Karpas-422 (cell line): Measurements from ENCODE around the gene NTSR1. TPM values are rescaled to one million over a fixed set of nuclear protein-coding genes. Genes with fewer than 3 reads are reported as not detected.
A peak's percentile ranks its signal among the peaks of the same experiment; 100 is the strongest.

Experiments
- DNase-seq: peaks from one replicate; pipeline ENCODE4 v3.0.0-alpha.2; 2015
- H2AFZ ChIP-seq: fragments of 200-600 bp; sonication (generic); 2 replicates; pipeline ENCODE4 v1.6.1; 2014; ENCODE audit warnings: antibody characterized with exemption, low read length, mixed read lengths
- H3K27ac ChIP-seq: fragments of 200-600 bp; sonication (generic); 2 replicates; pipeline ENCODE4 v1.5.1; 2014; ENCODE audit warnings: mild to moderate bottlenecking, low read length, moderate library complexity
- H3K27me3 ChIP-seq: fragments of 200-600 bp; sonication (generic); 2 replicates; pipeline ENCODE4 v1.6.1; 2014; ENCODE audit warnings: low read length, mixed read lengths
- H3K36me3 ChIP-seq: fragments of 200-600 bp; sonication (generic); 2 replicates; pipeline ENCODE4 v1.6.1; 2014; ENCODE audit warnings: low read length, mixed read lengths; ENCODE audit not compliant: insufficient read depth
- H3K4me1 ChIP-seq: fragments of 200-600 bp; sonication (generic); 2 replicates; pipeline ENCODE4 v1.6.1; 2014; ENCODE audit warnings: mild to moderate bottlenecking, low read length, mixed read lengths
- H3K4me2 ChIP-seq: fragments of 200-600 bp; sonication (generic); 2 replicates; pipeline ENCODE4 v1.6.1; 2014; ENCODE audit warnings: low read length, low read depth, mild to moderate bottlenecking; ENCODE audit not compliant: poor library complexity, severe bottlenecking
- H3K4me3 ChIP-seq: fragments of 200-600 bp; sonication (generic); 2 replicates; pipeline ENCODE4 v1.5.1; 2014; ENCODE audit warnings: mild to moderate bottlenecking, antibody characterized with exemption, low read length, mixed read lengths
- H3K79me2 ChIP-seq: fragments of 200-600 bp; sonication (generic); 2 replicates; pipeline ENCODE4 v1.6.1; 2014; ENCODE audit warnings: mild to moderate bottlenecking, low read length, mixed read lengths
- H3K9ac ChIP-seq: fragments of 200-600 bp; sonication (generic); 2 replicates; pipeline ENCODE4 v1.6.0; 2014; ENCODE audit warnings: low read length
- H3K9me2 ChIP-seq: fragments of 200-600 bp; sonication (generic), shearing (Covaris generic); replicated peaks from 2 replicates; pipeline ENCODE4 v1.6.0; 2014; ENCODE audit warnings: mild to moderate bottlenecking, low read length, moderate library complexity; ENCODE audit not compliant: insufficient read depth
- H3K9me3 ChIP-seq: fragments of 300-700, 200-600 bp; sonication (generic); 2 replicates; pipeline ENCODE4 v1.6.1; 2014; ENCODE audit warnings: low read length, mixed read lengths
- H4K20me1 ChIP-seq: fragments of 200-600 bp; sonication (generic); 2 replicates; pipeline ENCODE4 v1.6.1; 2014; ENCODE audit warnings: mild to moderate bottlenecking, antibody characterized with exemption, low read length, low read depth; ENCODE audit not compliant: insufficient read depth
- total RNA-seq: library from RNA; depleted of rRNA; stranded (reverse); fragments of >200 nt; shearing (Covaris generic); gene quantifications from 2 replicates; pipeline ENCODE4 v1.2.3, GENCODE V29; 2014; ENCODE audit warnings: low replicate concordance

The NTSR1 gene
- total RNA-seq, 1 experiment from 2014 or later, result not detected

- Histone ChIP-seq H3K4me2 (no peak overlapping the region), H3K4me3 (no peak overlapping the region), H4K20me1 (no peaks in the 10 kb centered on the region), H2AFZ (no peak overlapping the region), H3K27me3 (no peaks in the 10 kb centered on the region), H3K27ac (no peak overlapping the region), H3K9me2 (no peaks in the 10 kb centered on the region), H3K4me1 (no peaks in the 10 kb centered on the region), H3K9ac (no peak overlapping the region), H3K36me3 (no peaks in the 10 kb centered on the region), H3K9me3 (no peaks in the 10 kb centered on the region), H3K79me2 (no peaks in the 10 kb centered on the region)
- DNase-seq, result no peak
Observed at GRCh38 chr20:62732842-62733525, 24.3 kb downstream of the NTSR1 start.

GRCh38 chr20:62733526-62733842, 24.8 kb downstream of the NTSR1 start:
- Histone ChIP-seq H3K9me3 (no peaks in the 10 kb centered on the region), H3K4me3 (no peak overlapping the region), H2AFZ (no peak overlapping the region), H3K9me2 (no peaks in the 10 kb centered on the region), H3K79me2 (no peaks in the 10 kb centered on the region), H4K20me1 (no peaks in the 10 kb centered on the region), H3K27ac (no peak overlapping the region), H3K4me2 (no peak overlapping the region), H3K4me1 (no peaks in the 10 kb centered on the region), H3K27me3 (no peaks in the 10 kb centered on the region), H3K36me3 (no peaks in the 10 kb centered on the region), H3K9ac (no peak overlapping the region)
- no peak for DNase-seq

GRCh38 chr20:62733891-62734290, 25.3 kb downstream of the NTSR1 start:
- Histone ChIP-seq H3K4me2 (no peak overlapping the region), H3K9me2 (no peaks in the 10 kb centered on the region), H3K27ac (no peak overlapping the region), H3K9me3 (no peaks in the 10 kb centered on the region), H3K4me3 (no peak overlapping the region), H2AFZ (no peak overlapping the region), H3K79me2 (no peaks in the 10 kb centered on the region), H3K9ac (no peak overlapping the region), H3K4me1 (no peaks in the 10 kb centered on the region), H4K20me1 (no peaks in the 10 kb centered on the region), H3K36me3 (no peaks in the 10 kb centered on the region), H3K27me3 (no peaks in the 10 kb centered on the region)
- no peak for DNase-seq

- no peaks in the 10 kb centered on the region for H3K9me3 ChIP-seq
- H4K20me1 ChIP-seq, result no peaks in the 10 kb centered on the region
- H3K27me3 ChIP-seq, result no peaks in the 10 kb centered on the region
- no peak overlapping the region for H3K9ac ChIP-seq
- no peak for DNase-seq
- H3K4me3 ChIP-seq, result no peak overlapping the region
- H3K36me3 ChIP-seq, result no peaks in the 10 kb centered on the region
- no peak overlapping the region for H2AFZ ChIP-seq
- H3K9me2 ChIP-seq, result no peaks in the 10 kb centered on the region
- H3K4me1 ChIP-seq, result no peaks in the 10 kb centered on the region
- H3K79me2 ChIP-seq, result no peaks in the 10 kb centered on the region
- H3K4me2 ChIP-seq, result no peak overlapping the region
- no peak overlapping the region for H3K27ac ChIP-seq
Observed at GRCh38 chr20:62734326-62734725, 25.7 kb downstream of the NTSR1 start.

- no peaks in the 10 kb centered on the region for H4K20me1 ChIP-seq
- H3K9me3 ChIP-seq, result no peaks in the 10 kb centered on the region
- H3K27ac ChIP-seq, result no peak overlapping the region
- no peak overlapping the region for H3K4me2 ChIP-seq
- no peak overlapping the region for H3K4me3 ChIP-seq
- H3K27me3 ChIP-seq, result no peaks in the 10 kb centered on the region
- no peak for DNase-seq
- no peak overlapping the region for H2AFZ ChIP-seq
- H3K4me1 ChIP-seq, result no peaks in the 10 kb centered on the region
- no peaks in the 10 kb centered on the region for H3K9me2 ChIP-seq
- H3K79me2 ChIP-seq, result no peaks in the 10 kb centered on the region
- no peaks in the 10 kb centered on the region for H3K36me3 ChIP-seq
- H3K9ac ChIP-seq, result no peak overlapping the region
Observed at GRCh38 chr20:62734881-62735280, 26.2 kb downstream of the NTSR1 start.

- no peak overlapping the region for H3K9ac ChIP-seq
- H3K4me2 ChIP-seq, result no peak overlapping the region
- no peaks in the 10 kb centered on the region for H3K27me3 ChIP-seq
- DNase-seq, result no peak
- no peak overlapping the region for H2AFZ ChIP-seq
- H3K4me1 ChIP-seq, result no peaks in the 10 kb centered on the region
- no peaks in the 10 kb centered on the region for H3K9me2 ChIP-seq
- no peaks in the 10 kb centered on the region for H3K79me2 ChIP-seq
- no peaks in the 10 kb centered on the region for H3K36me3 ChIP-seq
- no peaks in the 10 kb centered on the region for H3K9me3 ChIP-seq
- H3K27ac ChIP-seq, result no peak overlapping the region
- no peak overlapping the region for H3K4me3 ChIP-seq
- no peaks in the 10 kb centered on the region for H4K20me1 ChIP-seq
Observed at GRCh38 chr20:62735331-62735821, 26.7 kb downstream of the NTSR1 start.

GRCh38 chr20:62736026-62736406, 27.4 kb downstream of the NTSR1 start:
- no peaks in the 10 kb centered on the region for H4K20me1 ChIP-seq
- no peak overlapping the region for H3K4me3 ChIP-seq
- H3K9me3 ChIP-seq, result no peaks in the 10 kb centered on the region
- H3K4me1 ChIP-seq, result no peaks in the 10 kb centered on the region
- no peak for DNase-seq
- H3K79me2 ChIP-seq, result no peaks in the 10 kb centered on the region
- no peak overlapping the region for H2AFZ ChIP-seq
- no peak overlapping the region for H3K9ac ChIP-seq
- no peaks in the 10 kb centered on the region for H3K27me3 ChIP-seq
- H3K27ac ChIP-seq, result no peak overlapping the region
- no peaks in the 10 kb centered on the region for H3K9me2 ChIP-seq
- no peak overlapping the region for H3K4me2 ChIP-seq
- H3K36me3 ChIP-seq, result no peaks in the 10 kb centered on the region

- Histone ChIP-seq H3K9me2 (no peaks in the 10 kb centered on the region), H3K79me2 (no peaks in the 10 kb centered on the region), H3K4me2 (no peak overlapping the region)
Observed at GRCh38 chr20:62736407-62737071, 27.9 kb downstream of the NTSR1 start.

More at GRCh38 chr20:62736407-62737071, 27.9 kb downstream of the NTSR1 start:
- Histone ChIP-seq H2AFZ (no peak overlapping the region), H3K4me3 (no peak overlapping the region), H3K9me3 (no peaks in the 10 kb centered on the region), H4K20me1 (no peaks in the 10 kb centered on the region), H3K27ac (no peak overlapping the region), H3K4me1 (no peaks in the 10 kb centered on the region), H3K9ac (no peak overlapping the region), H3K36me3 (no peaks in the 10 kb centered on the region), H3K27me3 (no peaks in the 10 kb centered on the region)
- peak; percentile 60 for DNase-seq
